Measurements from ENCODE around the gene AIDA.

Gene AIDA

DNA sequence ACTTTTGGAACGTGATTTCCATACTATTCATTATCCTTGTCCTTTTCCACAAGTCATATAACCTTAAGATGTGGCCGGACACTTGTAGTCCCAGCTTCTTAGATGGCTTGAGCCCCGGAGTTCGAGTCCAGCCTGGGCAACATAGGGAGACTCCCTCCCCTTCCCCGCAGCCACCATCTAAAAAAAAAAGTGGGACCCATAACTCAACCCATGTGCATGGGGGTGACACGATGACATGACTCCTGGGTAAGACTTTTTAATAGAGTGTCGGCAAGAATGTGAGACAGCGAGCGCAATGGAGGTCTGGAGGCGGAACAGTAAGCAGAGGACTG is 68.7 kb downstream of the AIDA start:
- Histone ChIP-seq H4K20me1 (ENCODE audit: insufficient read depth, low read length) (no peaks in the 10 kb centered on the region), H3K36me3 (ENCODE audit: insufficient read depth, low read length) (peaks cover 32% of the 10 kb centered on the region), H3K4me2 (ENCODE audit: insufficient read depth, low read length) (peak overlapping the region; percentile 80), H3K27me3 (ENCODE audit: insufficient read depth, low read length, poor library complexity) (no peaks in the 10 kb centered on the region), H2AFZ (ENCODE audit: low read depth, low read length) (peak overlapping the region; percentile 82), H3K4me3 (ENCODE audit: low read depth in 1 of 2, low read length in 2 of 2) (peak overlapping the region; percentile 85 to 89), H3K27ac (ENCODE audit: low read length) (peak overlapping the region; percentile 95), H3K4me1 (ENCODE audit: insufficient read depth, low read length) (peaks cover 25% of the 10 kb centered on the region), H3K9ac (ENCODE audit: low read depth, low read length) (peak overlapping the region; percentile 77), H3K79me2 (ENCODE audit: insufficient read depth, low read length) (peaks cover 26% of the 10 kb centered on the region), H3K9me3 (ENCODE audit: insufficient read depth, low read length, severe bottlenecking) (no peaks in the 10 kb centered on the region)
- DNase-seq (no peak), ATAC-seq (ENCODE audit: insufficient read depth, low read depth) (no peak; the same call in 2 of the 3 replicates)
- TF ChIP-seq, protein P1, sequence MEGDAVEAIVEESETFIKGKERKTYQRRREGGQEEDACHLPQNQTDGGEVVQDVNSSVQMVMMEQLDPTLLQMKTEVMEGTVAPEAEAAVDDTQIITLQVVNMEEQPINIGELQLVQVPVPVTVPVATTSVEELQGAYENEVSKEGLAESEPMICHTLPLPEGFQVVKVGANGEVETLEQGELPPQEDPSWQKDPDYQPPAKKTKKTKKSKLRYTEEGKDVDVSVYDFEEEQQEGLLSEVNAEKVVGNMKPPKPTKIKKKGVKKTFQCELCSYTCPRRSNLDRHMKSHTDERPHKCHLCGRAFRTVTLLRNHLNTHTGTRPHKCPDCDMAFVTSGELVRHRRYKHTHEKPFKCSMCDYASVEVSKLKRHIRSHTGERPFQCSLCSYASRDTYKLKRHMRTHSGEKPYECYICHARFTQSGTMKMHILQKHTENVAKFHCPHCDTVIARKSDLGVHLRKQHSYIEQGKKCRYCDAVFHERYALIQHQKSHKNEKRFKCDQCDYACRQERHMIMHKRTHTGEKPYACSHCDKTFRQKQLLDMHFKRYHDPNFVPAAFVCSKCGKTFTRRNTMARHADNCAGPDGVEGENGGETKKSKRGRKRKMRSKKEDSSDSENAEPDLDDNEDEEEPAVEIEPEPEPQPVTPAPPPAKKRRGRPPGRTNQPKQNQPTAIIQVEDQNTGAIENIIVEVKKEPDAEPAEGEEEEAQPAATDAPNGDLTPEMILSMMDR (IDR thresholded peaks at IDR 0.05; ENCODE audit: borderline replicate concordance, extremely low read depth, low read length, poor library complexity, severe bottlenecking): no peak
- TF ChIP-seq EZH2 (IDR thresholded peaks at IDR 0.05; ENCODE audit: borderline replicate concordance, low read depth, low read length, severe bottlenecking): no peak

- TF ChIP-seq, protein P1 (IDR thresholded peaks at IDR 0.05; ENCODE audit: borderline replicate concordance, extremely low read depth, low read length, poor library complexity, severe bottlenecking): no peak
- TF ChIP-seq EZH2 (IDR thresholded peaks at IDR 0.05; ENCODE audit: borderline replicate concordance, low read depth, low read length, severe bottlenecking): no peak
- Histone ChIP-seq H3K36me3 (ENCODE audit: insufficient read depth, low read length) (peaks cover 39% of the 10 kb centered on the region), H3K4me3 (ENCODE audit: low read depth in 1 of 2, low read length in 2 of 2) (no peak overlapping the region), H3K4me1 (ENCODE audit: insufficient read depth, low read length) (peaks cover 25% of the 10 kb centered on the region), H3K79me2 (ENCODE audit: insufficient read depth, low read length) (peaks cover 26% of the 10 kb centered on the region), H4K20me1 (ENCODE audit: insufficient read depth, low read length) (no peaks in the 10 kb centered on the region), H3K9me3 (ENCODE audit: insufficient read depth, low read length, severe bottlenecking) (no peaks in the 10 kb centered on the region), H3K27ac (ENCODE audit: low read length) (no peak overlapping the region), H2AFZ (ENCODE audit: low read depth, low read length) (no peak overlapping the region), H3K4me2 (ENCODE audit: insufficient read depth, low read length) (no peak overlapping the region), H3K27me3 (ENCODE audit: insufficient read depth, low read length, poor library complexity) (no peaks in the 10 kb centered on the region), H3K9ac (ENCODE audit: low read depth, low read length) (no peak overlapping the region)
- ATAC-seq (ENCODE audit: insufficient read depth, low read depth): no peak
- no peak for DNase-seq
These were observed 69.8 kb downstream of the AIDA start for GRCh38 chr1:222642468-222642867.

DNA sequence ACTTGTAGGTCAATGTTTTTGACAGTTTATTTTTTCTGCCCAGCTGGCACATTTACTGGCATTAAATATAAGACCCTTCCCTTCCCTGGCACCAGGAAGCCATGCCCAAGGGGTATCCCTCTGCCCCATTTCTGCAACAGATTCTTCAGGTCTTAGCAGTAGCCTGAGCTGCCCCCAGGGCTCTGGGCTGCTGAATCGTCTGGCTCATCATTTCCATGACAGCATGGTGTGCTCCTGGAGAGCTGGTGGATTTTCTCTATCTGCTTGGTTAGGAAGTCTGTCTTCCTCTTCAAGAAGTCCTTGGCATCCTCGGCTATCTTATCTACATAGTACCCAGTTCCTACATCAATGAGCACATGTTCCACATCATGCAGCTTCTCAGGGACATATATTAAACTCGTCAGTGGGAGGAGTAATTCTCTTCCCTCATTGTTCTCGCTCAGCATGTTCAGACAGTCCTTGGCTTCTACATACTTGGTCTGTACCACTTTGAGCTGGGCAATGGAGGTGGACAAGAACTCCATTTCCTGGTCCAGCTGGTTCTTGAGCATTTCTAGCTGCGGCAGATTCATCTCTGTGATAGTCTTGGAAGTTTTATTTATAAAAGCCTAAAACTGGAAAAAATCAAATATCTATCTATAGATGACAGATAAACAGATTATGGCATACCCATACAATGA is 70.9 kb downstream of the AIDA start:
- no peak for ATAC-seq (ENCODE audit: insufficient read depth, low read depth)
- Histone ChIP-seq H3K27me3 (ENCODE audit: insufficient read depth, low read length, poor library complexity) (no peaks in the 10 kb centered on the region), H3K36me3 (ENCODE audit: insufficient read depth, low read length) (peaks cover 35% of the 10 kb centered on the region)

More for the DNA sequence above, 70.9 kb downstream of the AIDA start:
- peaks cover 25% of the 10 kb centered on the region for H3K4me1 ChIP-seq (ENCODE audit: insufficient read depth, low read length)
- peaks cover 26% of the 10 kb centered on the region for H3K79me2 ChIP-seq (ENCODE audit: insufficient read depth, low read length)
- H3K4me2 ChIP-seq (ENCODE audit: insufficient read depth, low read length): no peak overlapping the region
- no peak for DNase-seq
- H3K27ac ChIP-seq (ENCODE audit: low read length): no peak overlapping the region
- no peak overlapping the region for H3K4me3 ChIP-seq (ENCODE audit: low read depth in 1 of 2, low read length in 2 of 2)
- no peaks in the 10 kb centered on the region for H3K9me3 ChIP-seq (ENCODE audit: insufficient read depth, low read length, severe bottlenecking)
- H4K20me1 ChIP-seq (ENCODE audit: insufficient read depth, low read length): no peaks in the 10 kb centered on the region
- TF ChIP-seq, protein P1 (IDR thresholded peaks at IDR 0.05; ENCODE audit: borderline replicate concordance, extremely low read depth, low read length, poor library complexity, severe bottlenecking): no peak
- TF ChIP-seq EZH2 (IDR thresholded peaks at IDR 0.05; ENCODE audit: borderline replicate concordance, low read depth, low read length, severe bottlenecking): no peak
- H3K9ac ChIP-seq (ENCODE audit: low read depth, low read length): no peak overlapping the region
- no peak overlapping the region for H2AFZ ChIP-seq (ENCODE audit: low read depth, low read length)

All from DND-41 (cell line).